GM10266 (cell line): ENCODE data around the gene CAMK1D.

ENCODE experiments used
- DNase-seq: peaks from one replicate; pipeline ENCODE4 v3.0.0; 2012; ENCODE audit errors: extremely low spot score
- TF ChIP-seq, protein P1 (sequence below): IDR thresholded peaks from 2 replicates; pipeline ENCODE4 v1.5.1; 2012; ENCODE audit warnings: mild to moderate bottlenecking, low read depth; ENCODE audit not compliant: control insufficient read depth, insufficient read depth; ENCODE audit errors: missing control alignments

CAMK1D gene

GRCh38 chr10:12787297-12787696 is 437.9 kb downstream of the CAMK1D start:
- TF ChIP-seq, protein P1, sequence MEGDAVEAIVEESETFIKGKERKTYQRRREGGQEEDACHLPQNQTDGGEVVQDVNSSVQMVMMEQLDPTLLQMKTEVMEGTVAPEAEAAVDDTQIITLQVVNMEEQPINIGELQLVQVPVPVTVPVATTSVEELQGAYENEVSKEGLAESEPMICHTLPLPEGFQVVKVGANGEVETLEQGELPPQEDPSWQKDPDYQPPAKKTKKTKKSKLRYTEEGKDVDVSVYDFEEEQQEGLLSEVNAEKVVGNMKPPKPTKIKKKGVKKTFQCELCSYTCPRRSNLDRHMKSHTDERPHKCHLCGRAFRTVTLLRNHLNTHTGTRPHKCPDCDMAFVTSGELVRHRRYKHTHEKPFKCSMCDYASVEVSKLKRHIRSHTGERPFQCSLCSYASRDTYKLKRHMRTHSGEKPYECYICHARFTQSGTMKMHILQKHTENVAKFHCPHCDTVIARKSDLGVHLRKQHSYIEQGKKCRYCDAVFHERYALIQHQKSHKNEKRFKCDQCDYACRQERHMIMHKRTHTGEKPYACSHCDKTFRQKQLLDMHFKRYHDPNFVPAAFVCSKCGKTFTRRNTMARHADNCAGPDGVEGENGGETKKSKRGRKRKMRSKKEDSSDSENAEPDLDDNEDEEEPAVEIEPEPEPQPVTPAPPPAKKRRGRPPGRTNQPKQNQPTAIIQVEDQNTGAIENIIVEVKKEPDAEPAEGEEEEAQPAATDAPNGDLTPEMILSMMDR = no peak
- DNase-seq = no peak

- DNase-seq = no peak
- TF ChIP-seq, protein P1 = no peak
Measured at GRCh38 chr10:12788277-12788676, 438.9 kb downstream of the CAMK1D start.

GRCh38 chr10:12790270-12790669 is 440.9 kb downstream of the CAMK1D start:
- no peak for DNase-seq
- TF ChIP-seq, protein P1 = no peak

DNA sequence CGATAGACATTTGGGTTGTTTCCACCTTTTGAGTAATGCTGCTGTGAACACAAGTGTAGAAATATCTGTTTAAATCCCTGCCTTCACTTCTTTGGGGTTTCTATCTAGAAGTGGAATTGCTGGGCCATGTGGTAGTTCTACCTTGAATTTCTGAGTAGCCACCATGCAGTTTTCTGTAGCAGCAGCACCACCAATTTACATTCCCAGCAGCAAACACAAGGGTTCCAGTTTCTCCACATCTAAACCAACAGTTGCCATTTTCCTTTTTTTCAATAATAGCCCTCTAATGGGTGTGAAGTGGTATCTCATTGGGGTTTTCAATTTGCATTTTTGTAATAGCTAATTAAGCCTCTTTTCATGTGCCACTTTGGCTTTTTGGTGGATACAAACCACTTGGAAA is 442.4 kb downstream of the CAMK1D start:
- no peak for DNase-seq
- TF ChIP-seq, protein P1 = no peak

GRCh38 chr10:12792889-12793556 is 443.7 kb downstream of the CAMK1D start:
- no peak for DNase-seq
- TF ChIP-seq, protein P1 = no peak

DNA sequence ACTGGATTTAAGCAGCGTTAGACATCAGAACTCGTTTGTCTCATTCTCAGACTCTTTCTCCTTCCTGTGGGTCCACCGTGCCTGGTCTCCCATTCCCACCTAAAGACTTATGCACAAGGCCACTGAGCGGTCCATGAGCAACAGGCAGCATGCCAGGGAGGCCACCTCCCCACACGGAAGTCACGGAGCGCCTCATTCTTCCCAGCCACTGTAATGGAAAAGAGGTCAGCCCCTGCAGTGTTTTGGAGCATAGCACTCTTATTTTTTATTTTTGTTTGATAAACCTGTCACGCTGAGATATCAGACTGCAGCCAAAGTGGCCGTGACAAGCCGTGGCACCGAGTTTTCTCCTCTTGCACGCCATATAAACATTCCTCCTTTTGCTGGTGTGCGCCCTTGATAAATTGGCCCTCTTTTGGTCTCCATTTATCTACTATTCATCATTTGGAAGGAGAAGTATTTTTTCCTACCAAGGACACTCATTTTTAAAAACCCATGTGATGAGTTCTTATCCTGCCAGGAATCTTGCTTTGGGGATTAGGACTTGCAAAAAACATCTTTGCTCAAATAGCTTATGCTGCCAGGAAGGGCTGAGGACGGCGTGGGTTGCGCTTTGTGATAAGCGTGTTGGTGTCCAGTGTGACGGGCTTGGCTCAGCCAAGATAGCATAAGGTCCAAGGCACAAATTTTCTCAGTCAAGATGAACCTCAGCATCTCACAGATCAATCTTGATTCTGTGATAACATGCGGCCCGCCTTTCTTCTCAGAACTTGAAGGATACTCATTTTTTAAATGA is 446.2 kb downstream of the CAMK1D start:
- TF ChIP-seq, protein P1 = no peak
- DNase-seq = no peak
